Thoracic aorta (tissue), 2 donors: ENCODE data around the gene PNPLA6. TPM values are rescaled to one million over a fixed set of nuclear protein-coding genes. Genes with fewer than 3 reads are reported as not detected.

Experiments
- ATAC-seq: fragments of 150-250 bp; one replicate; pipeline ENCODE4 v1.8.0; 2017; ENCODE audit warnings: low read depth; ENCODE audit not compliant: insufficient number of reproducible peaks, low FRiP score
- DNase-seq: peaks from one replicate; pipeline ENCODE4 v3.0.0-alpha.2; 2020; ENCODE audit warnings: low spot score
- H3K27ac ChIP-seq, 2 donors: fragments of 200-600 bp; sonication (generic); 1 replicate in 1 of 2; 2 replicates in 1 of 2; pipeline ENCODE4 v1.5.1; 2016; ENCODE audit warnings: mild to moderate bottlenecking in 2 of 2, moderate library complexity in 2 of 2
- H3K27me3 ChIP-seq: fragments of 200-600 bp; sonication (generic); replicated peaks from 2 replicates; pipeline ENCODE4 v1.6.0; 2016; ENCODE audit warnings: mild to moderate bottlenecking; ENCODE audit not compliant: insufficient read depth
- H3K36me3 ChIP-seq: fragments of 200-600 bp; sonication (generic); one replicate; pipeline ENCODE4 v1.5.1; 2016
- H3K4me1 ChIP-seq, 2 donors: fragments of 200-600 bp; sonication (generic); 1 replicate in 1 of 2; 2 replicates in 1 of 2; pipeline versions ENCODE4 v1.5.1 to v1.6.0; 2016; ENCODE audit warnings: low read depth in 2 of 2, mild to moderate bottlenecking in 1 of 2; ENCODE audit not compliant: control insufficient read depth in 1 of 2
- H3K4me3 ChIP-seq: fragments of 200-600 bp; sonication (generic); 2 replicates; pipeline ENCODE4 v1.5.1; 2016; ENCODE audit warnings: mild to moderate bottlenecking
- H3K9me3 ChIP-seq: fragments of 200-600 bp; sonication (generic); 2 replicates; pipeline ENCODE4 v1.5.1; 2016
- CTCF ChIP-seq: fragments of 200-600 bp; sonication (generic); IDR thresholded peaks from one replicate; pipeline ENCODE4 v1.5.1; 2019; ENCODE audit warnings: antibody characterized with exemption
- total RNA-seq, 2 donors: library from RNA; depleted of rRNA; stranded (reverse); fragments of >200 nt; gene quantifications; one replicate each; pipeline versions ENCODE4 v1.1.0 to v1.2.3, GENCODE V29; 2016

Gene PNPLA6
- total RNA-seq, 2 donors from 2014 or later: 128 to 143 TPM

DNA sequence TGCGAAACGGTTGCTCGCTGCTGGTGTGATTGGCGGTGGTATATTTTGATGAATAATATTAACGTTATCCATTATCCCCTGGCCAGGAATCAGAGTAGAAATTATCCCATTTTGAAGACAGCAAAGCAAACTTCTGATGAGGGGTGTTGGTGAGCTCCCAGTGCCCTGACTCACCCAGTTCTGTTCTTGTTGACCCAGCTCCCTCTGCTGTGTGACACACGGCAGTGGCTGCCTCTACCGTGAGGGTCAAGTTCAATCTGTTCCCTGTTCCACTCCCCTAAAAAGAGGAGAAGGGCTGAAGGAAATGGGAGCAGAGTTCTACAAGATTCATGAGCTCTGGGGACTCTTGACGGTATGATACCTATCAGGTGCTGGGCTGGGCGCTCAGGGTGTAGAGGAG, 62.2 kb downstream of the PNPLA6 start:
- ATAC-seq: no peak
- TF ChIP-seq CTCF: no peak
- no peak overlapping the region for H3K27ac ChIP-seq
- peaks cover 6% of the 10 kb centered on the region for H3K27me3 ChIP-seq
- H3K9me3 ChIP-seq: no peaks in the 10 kb centered on the region
- H3K4me1 ChIP-seq: peaks cover 0 to 5% of the 10 kb centered on the region in 2 donors
- H3K4me3 ChIP-seq: no peak overlapping the region
- DNase-seq: no peak
- no peaks in the 10 kb centered on the region for H3K36me3 ChIP-seq

DNA sequence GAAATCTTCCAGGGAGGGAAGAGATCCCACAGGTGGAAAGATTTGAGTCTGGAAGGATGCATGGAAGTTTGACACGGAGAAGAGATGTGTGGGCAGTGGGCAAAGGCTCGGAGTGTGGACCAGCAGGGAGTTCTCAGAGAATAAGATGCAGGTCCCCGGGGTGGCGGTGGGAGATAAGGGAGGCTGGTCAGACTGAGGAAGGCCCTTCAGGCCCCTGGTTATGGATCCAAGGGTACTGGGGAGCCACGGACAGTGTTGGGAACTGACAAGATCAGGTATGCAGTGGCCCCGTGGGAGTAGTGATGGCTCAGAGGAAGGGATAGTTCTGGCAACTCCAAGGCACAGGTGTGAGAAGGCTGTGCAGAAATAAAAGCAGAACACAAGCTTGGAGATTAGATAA, 62.7 kb downstream of the PNPLA6 start:
- ATAC-seq (no peak), DNase-seq (no peak)
- Histone ChIP-seq H3K27me3 (peaks cover 6% of the 10 kb centered on the region), H3K4me1 (peaks cover 0 to 5% of the 10 kb centered on the region in 2 donors), H3K9me3 (no peaks in the 10 kb centered on the region), H3K4me3 (no peak overlapping the region), H3K36me3 (no peaks in the 10 kb centered on the region), H3K27ac (no peak overlapping the region)
- no peak for TF ChIP-seq CTCF

DNA sequence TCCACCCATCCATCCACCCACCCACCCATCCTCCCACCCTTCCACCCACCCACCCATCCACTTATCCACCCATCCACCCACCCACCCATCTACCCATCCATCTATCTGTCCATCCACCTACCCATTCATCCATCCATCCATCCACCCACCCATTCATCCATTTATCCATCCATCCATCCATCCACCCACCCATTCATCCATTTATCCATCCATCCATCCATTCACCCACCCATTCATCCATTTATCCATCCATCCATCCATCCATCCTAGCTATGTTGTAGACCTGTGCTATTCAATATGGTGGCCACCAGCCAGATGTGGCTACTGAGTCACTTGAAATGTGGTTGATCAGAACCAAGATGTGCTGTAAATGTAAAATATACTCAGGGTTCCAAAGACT, 65.2 kb downstream of the PNPLA6 start:
- no peak overlapping the region for H3K27ac ChIP-seq
- H3K4me3 ChIP-seq: no peak overlapping the region
- no peaks in the 10 kb centered on the region for H3K9me3 ChIP-seq
- no peaks in the 10 kb centered on the region for H3K36me3 ChIP-seq
- DNase-seq (no peak), ATAC-seq (no peak)
- no peak for TF ChIP-seq CTCF
- H3K4me1 ChIP-seq: peaks cover 0 to 5% of the 10 kb centered on the region in 2 donors
- H3K27me3 ChIP-seq: peaks cover 6% of the 10 kb centered on the region

DNA sequence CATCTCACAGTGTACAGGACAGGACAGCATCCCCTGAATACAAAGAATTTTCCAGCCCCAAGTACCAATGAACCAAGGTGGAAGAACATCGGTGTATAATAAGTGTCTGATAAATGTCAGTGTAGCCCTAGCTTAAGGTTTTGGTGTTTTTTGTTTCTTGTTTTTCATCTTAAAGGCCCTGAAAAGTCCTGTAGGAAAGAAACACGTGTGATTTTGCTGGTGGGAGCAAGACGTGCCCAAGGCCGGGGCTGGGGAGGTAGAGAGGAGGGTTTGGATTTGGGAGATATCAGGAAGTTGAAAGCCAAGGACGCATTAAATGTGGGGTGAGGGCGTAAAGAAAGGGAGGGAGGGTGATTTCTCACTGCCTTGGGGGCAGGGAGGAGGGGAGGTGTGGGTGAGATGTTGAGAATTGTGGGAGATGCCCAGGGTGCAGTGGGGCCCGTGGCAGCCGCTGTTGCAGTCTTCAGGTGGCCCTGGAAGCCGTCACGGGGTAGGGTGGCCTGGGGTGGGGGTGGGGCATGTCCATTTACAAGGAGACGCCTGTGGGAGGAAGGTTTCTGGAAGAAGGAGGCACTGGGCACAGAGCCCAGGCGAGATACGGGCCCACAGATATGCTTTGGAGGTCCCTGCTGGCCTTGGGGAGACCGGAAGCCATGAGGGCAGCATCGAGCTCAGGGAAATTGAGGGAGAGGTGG, 66.9 kb downstream of the PNPLA6 start:
- Histone ChIP-seq H3K27ac (no peak overlapping the region), H3K4me3 (no peak overlapping the region), H3K4me1 (no peaks in the 10 kb centered on the region), H3K9me3 (no peaks in the 10 kb centered on the region), H3K27me3 (no peaks in the 10 kb centered on the region), H3K36me3 (no peaks in the 10 kb centered on the region)
- TF ChIP-seq CTCF: no peak
- DNase-seq (no peak), ATAC-seq (no peak)

GRCh38 chr19:7602935-7603497, 67.5 kb downstream of the PNPLA6 start:
- H3K4me3 ChIP-seq: no peak overlapping the region

More at GRCh38 chr19:7602935-7603497, 67.5 kb downstream of the PNPLA6 start:
- no peak overlapping the region for H3K27ac ChIP-seq
- H3K9me3 ChIP-seq: no peaks in the 10 kb centered on the region
- TF ChIP-seq CTCF: no peak
- ATAC-seq (no peak), DNase-seq (no peak)
- no peaks in the 10 kb centered on the region for H3K4me1 ChIP-seq
- no peaks in the 10 kb centered on the region for H3K27me3 ChIP-seq
- no peaks in the 10 kb centered on the region for H3K36me3 ChIP-seq
